Activated CD4-positive, alpha-beta T cell treated with anti-CD3 and anti-CD28 coated beads, Interleukin-2, amount 10 ng/mL, durations not matched to agents 7 days and 5 days (primary cell): ENCODE data around the gene GRIA4. TPM values are rescaled to one million over a fixed set of nuclear protein-coding genes. Genes with fewer than 3 reads are reported as not detected.
"Not testable (repeated sequence)": the region's sequence is repeated elsewhere in the genome, so short reads cannot be mapped to it uniquely, and the experiment has no call there.

Source experiments
- CTCF ChIA-PET: fragments of 350-600 bp; sonication (Branson Sonifier 250); formaldehyde crosslinking; loops from one replicate; lab custom pipeline; 2021; ENCODE audit warnings: antibody characterized with exemption; lab: Charles Lee
- POLR2A ChIA-PET: fragments of 350-600 bp; sonication (Branson Sonifier 250); formaldehyde crosslinking; loops from one replicate; lab custom pipeline; 2021; ENCODE audit warnings: antibody characterized with exemption; lab: Charles Lee
- DNase-seq: peaks from one replicate; pipeline ENCODE4 v3.0.0-alpha.2; 2020
- H3K27ac Mint-ChIP-seq: one replicate; pipeline ENCODE4 v1.8.0; 2021; ENCODE audit warnings: mild to moderate bottlenecking, moderate library complexity, mixed read lengths
- H3K27me3 Mint-ChIP-seq: one replicate; pipeline ENCODE4 v1.8.0; 2021; ENCODE audit warnings: mixed read lengths
- H3K36me3 Mint-ChIP-seq: one replicate; pipeline ENCODE4 v1.8.0; 2021; ENCODE audit warnings: low read depth, mixed read lengths
- H3K4me1 Mint-ChIP-seq: one replicate; pipeline ENCODE4 v1.8.0; 2021; ENCODE audit warnings: mixed read lengths
- H3K4me3 Mint-ChIP-seq: one replicate; pipeline ENCODE4 v1.8.0; 2021; ENCODE audit warnings: mild to moderate bottlenecking, moderate library complexity, mixed read lengths
- H3K9me3 Mint-ChIP-seq: one replicate; pipeline ENCODE4 v1.8.0; 2021; ENCODE audit warnings: mixed read lengths
- total RNA-seq, 2 experiments: library from RNA; stranded (reverse); gene quantifications; one replicate each; pipeline ENCODE4 v1.2.3, GENCODE V29; 2021

Gene GRIA4
- total RNA-seq, 2 experiments from 2014 or later: not detected

DNA sequence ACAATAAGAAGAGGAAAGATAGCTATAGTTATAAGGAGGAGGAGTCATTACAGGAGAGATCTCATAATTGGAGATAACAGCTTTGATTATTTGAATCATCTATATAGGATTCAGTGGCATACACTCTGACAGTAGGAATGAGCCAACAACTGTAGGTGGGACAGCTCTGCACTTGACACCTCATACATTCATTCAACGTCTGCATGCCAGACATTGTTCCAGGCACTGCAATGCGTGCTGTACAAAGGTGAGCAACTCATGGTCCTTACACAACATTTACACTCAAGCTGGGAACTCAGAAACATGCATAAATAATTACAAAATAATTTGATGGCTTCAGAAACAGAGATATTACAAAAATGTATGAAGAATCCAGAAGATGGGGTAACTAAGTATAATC lies 257.9 kb downstream of the GRIA4 start:
- Mint-ChIP-seq H3K4me3 (no peak overlapping the region), H3K4me1 (no peaks in the 10 kb centered on the region), H3K36me3 (no peaks in the 10 kb centered on the region), H3K27ac (no peak overlapping the region), H3K9me3 (no peaks in the 10 kb centered on the region), H3K27me3 (peaks cover 2% of the 10 kb centered on the region)
- ChIA-PET POLR2A (no interaction called here), CTCF (no interaction called here)
- DNase-seq: no peak

DNA sequence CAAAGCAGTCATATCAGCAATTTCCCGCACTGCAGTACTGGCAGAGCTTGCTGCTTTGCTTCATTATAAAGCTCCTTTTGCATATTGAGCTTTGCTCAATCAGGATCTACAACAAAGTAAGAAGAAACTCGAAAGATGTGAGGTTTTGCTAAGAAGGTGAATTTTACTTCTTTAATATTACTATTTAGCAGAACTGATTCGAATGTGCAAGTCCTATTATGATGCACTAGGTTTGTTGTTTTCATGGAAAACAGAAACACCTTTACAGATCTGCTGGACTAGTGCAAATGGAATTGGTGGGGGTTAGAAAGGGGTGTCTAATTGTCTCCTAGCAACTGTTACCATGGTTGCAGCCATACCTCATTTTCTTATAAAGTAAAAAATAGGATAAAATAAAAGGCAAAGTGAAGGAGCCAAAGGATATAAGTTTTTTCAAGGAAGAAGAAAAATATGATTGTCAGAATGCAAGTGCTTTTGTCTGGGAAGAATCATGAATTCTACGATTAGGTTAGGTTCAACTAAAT lies 259.0 kb downstream of the GRIA4 start:
- Mint-ChIP-seq H3K4me1 (no peaks in the 10 kb centered on the region), H3K27me3 (peaks cover 1% of the 10 kb centered on the region), H3K9me3 (no peaks in the 10 kb centered on the region), H3K36me3 (no peaks in the 10 kb centered on the region), H3K4me3 (no peak overlapping the region), H3K27ac (no peak overlapping the region)
- CTCF ChIA-PET: no interaction called here
- no peak for DNase-seq
- POLR2A ChIA-PET: no interaction called here

DNA sequence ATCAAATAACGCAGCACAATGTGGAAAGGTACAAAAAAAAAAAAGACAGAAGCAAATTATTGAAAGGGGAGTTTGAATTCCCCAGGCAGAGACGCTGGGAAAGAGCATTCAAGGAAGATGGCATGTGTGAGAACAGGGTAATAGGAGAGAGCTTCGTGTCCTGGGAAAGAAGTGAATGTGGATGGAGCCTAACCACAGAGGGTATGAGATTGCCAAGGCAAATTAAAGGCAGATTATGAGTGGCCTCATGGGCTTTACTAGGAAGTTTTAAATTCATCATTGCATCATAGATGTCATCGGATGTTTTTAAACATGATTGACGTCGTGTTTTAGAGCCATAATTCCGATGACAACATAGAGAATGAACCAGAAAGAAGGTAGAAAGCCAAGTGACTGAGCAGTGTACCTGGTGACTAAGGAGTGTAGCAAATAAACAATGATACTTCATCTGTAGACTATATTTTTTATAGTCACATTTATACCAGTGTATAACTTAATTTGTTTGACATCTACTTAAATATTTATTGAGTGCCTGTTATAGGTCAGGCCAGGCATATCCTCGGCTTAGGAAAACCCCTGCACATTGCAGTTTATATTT lies 260.7 kb downstream of the GRIA4 start:
- Mint-ChIP-seq H3K9me3 (peaks cover 3% of the 10 kb centered on the region), H3K36me3 (no peaks in the 10 kb centered on the region), H3K27me3 (peaks cover 1% of the 10 kb centered on the region)

DNA sequence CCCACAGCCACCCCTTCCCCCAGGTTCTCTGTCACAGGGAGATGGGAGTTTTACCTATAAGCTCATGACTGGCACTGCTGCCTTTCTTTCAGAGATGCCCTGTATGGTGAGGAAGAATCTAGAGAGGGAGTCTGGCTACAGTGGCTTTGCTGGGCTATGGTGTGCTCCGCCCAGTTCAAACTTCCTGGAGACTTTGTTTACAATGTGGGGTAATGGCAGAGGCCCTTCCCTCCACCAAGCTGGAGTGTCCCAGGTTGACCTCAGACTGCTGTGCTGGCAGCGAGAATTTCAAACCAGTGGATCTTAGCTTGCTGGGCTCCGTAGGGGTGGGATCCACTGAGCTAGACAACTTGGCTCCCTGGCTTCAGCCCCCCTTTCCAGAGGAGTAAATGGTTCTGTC lies 268.6 kb downstream of the GRIA4 start:
- H3K27me3 Mint-ChIP-seq: no peaks in the 10 kb centered on the region
- no peak overlapping the region for H3K4me3 Mint-ChIP-seq
- ChIA-PET CTCF (no interaction called here), POLR2A (no interaction called here)
- H3K36me3 Mint-ChIP-seq: no peaks in the 10 kb centered on the region
- peaks cover 3% of the 10 kb centered on the region for H3K9me3 Mint-ChIP-seq
- DNase-seq: no peak
- no peaks in the 10 kb centered on the region for H3K4me1 Mint-ChIP-seq
- H3K27ac Mint-ChIP-seq: no peak overlapping the region

More for the DNA sequence above, 260.7 kb downstream of the GRIA4 start:
- Mint-ChIP-seq H3K4me1 (no peaks in the 10 kb centered on the region), H3K4me3 (no peak overlapping the region), H3K27ac (no peak overlapping the region)
- CTCF ChIA-PET: no interaction called here
- no peak for DNase-seq
- POLR2A ChIA-PET: no interaction called here

DNA sequence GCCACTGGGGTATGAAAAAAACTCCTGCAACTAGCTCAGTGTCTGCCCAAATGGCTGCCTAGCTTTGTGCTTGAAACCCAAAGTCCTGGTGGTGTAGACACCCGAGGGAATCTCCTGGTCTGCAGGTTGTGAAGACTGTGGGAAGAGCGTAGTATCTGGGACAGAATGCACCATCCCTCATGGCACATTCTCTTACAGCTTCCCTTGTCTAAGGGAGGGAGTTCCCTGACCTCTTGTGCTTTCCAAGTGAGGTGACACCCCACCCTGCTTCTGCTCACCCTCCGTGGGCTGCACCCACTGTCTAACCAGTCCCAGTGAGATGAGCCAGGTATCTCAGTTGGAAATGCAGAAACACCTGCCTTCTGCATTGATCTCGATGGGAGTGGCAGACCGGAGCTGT lies 269.1 kb downstream of the GRIA4 start:
- H3K27me3 Mint-ChIP-seq, CTCF ChIA-PET, DNase-seq, H3K27ac Mint-ChIP-seq, H3K36me3 Mint-ChIP-seq, POLR2A ChIA-PET, H3K9me3 Mint-ChIP-seq, H3K4me3 Mint-ChIP-seq, H3K4me1 Mint-ChIP-seq: not testable (repeated sequence)

DNA sequence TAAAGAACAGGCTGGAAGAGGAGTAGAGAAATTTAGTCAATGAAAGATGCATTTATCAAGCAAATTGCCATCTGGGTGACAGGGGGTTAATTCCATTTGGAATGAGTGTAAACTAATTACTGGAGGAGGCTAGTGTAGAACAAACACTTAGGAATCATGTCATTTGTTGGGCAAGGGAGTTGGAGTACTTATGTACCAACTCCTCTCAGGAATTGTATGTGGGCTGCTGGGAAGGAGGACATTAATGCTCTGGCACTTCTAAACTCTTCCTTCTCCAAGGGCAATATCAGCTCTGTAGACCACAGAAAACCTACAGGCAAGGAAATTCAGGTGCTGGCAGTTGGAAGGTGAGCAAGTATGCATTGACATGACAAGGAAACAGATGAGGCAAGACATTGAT lies 271.2 kb downstream of the GRIA4 start:
- no peaks in the 10 kb centered on the region for H3K4me1 Mint-ChIP-seq

DNA sequence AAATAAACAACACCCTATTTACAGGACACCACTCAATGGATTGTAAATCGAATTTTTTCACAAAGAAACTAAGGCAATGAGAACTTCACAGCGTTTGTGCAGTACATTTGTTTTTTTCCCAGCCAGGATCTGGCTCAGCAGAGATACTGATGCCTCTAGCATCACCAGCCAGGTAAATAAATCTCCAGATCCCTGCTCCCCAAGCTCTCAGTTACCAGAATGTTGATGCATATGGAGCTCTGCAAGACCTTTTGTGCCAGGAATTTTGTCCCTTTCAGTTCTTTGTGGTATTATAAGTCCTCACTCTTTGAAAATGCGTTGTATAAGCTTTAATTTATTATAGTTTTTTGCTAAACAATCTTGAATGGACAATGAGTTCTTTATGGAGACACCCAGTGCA lies 274.6 kb downstream of the GRIA4 start:
- no peaks in the 10 kb centered on the region for H3K27me3 Mint-ChIP-seq
- no peak overlapping the region for H3K4me3 Mint-ChIP-seq
- ChIA-PET POLR2A (no interaction called here), CTCF (interaction anchor here (0.6 kb wide), 1 partner anchor 45 kb away, joined by 3 read pairs; no protein-coding TSS in a partner anchor)
- DNase-seq: no peak
- H3K4me1 Mint-ChIP-seq: no peaks in the 10 kb centered on the region
- H3K9me3 Mint-ChIP-seq: no peaks in the 10 kb centered on the region
- H3K27ac Mint-ChIP-seq: no peak overlapping the region
- H3K36me3 Mint-ChIP-seq: no peaks in the 10 kb centered on the region

More for the DNA sequence above, 271.2 kb downstream of the GRIA4 start:
- H3K9me3 Mint-ChIP-seq: no peaks in the 10 kb centered on the region
- no peak overlapping the region for H3K4me3 Mint-ChIP-seq
- DNase-seq: no peak
- H3K27ac Mint-ChIP-seq: no peak overlapping the region
- H3K27me3 Mint-ChIP-seq: no peaks in the 10 kb centered on the region
- H3K36me3 Mint-ChIP-seq: no peaks in the 10 kb centered on the region
- CTCF ChIA-PET: no interaction called here
- POLR2A ChIA-PET: no interaction called here

DNA sequence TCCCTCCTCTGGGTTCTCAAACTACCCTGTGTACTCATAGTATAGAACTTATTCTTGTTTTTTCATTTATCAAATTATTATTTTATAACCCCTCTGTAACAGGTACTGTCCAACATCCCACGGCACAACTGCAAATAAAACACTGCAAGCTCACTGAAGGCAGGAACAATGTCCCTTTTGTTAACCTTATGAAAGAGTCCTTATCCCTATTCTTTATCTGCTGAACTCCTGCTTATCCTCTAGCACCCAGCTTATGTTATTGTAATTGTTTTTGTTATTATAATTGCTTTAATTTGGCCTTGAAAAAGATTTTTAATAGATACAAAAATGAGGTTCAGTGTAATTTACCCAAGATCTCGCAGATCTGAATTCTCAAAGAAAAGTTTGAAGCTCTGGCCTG lies 281.8 kb downstream of the GRIA4 start:
- no peaks in the 10 kb centered on the region for H3K4me1 Mint-ChIP-seq
- H3K4me3 Mint-ChIP-seq: no peak overlapping the region
- no peaks in the 10 kb centered on the region for H3K9me3 Mint-ChIP-seq
- ChIA-PET POLR2A (no interaction called here), CTCF (no interaction called here)
- H3K36me3 Mint-ChIP-seq: no peaks in the 10 kb centered on the region
- DNase-seq: no peak
- no peaks in the 10 kb centered on the region for H3K27me3 Mint-ChIP-seq
- no peak overlapping the region for H3K27ac Mint-ChIP-seq

DNA sequence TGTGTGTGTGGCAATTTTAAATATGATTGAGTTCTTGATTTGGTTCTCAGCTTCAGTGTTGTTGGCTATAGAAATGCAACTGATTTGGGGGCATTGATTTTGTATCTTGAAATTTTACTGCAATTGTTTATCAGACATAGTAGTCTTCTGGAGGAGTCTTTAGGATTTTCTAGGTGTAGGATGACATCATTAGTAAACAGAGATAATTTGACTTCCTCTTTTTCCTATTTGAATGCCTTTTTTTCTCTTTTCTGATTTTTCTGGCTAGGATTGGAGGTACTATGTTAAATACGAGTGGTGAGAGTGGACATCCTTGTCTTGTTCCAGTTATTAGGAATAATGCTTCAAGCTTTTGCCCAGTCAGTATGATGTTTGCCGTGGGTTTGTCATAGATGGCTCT lies 287.3 kb downstream of the GRIA4 start:
- H3K36me3 Mint-ChIP-seq: no peaks in the 10 kb centered on the region
- no peaks in the 10 kb centered on the region for H3K9me3 Mint-ChIP-seq
- no peak for DNase-seq
- no peaks in the 10 kb centered on the region for H3K4me1 Mint-ChIP-seq
- no peak overlapping the region for H3K27ac Mint-ChIP-seq
- POLR2A ChIA-PET: no interaction called here
- CTCF ChIA-PET: no interaction called here
- no peaks in the 10 kb centered on the region for H3K27me3 Mint-ChIP-seq
- no peak overlapping the region for H3K4me3 Mint-ChIP-seq

DNA sequence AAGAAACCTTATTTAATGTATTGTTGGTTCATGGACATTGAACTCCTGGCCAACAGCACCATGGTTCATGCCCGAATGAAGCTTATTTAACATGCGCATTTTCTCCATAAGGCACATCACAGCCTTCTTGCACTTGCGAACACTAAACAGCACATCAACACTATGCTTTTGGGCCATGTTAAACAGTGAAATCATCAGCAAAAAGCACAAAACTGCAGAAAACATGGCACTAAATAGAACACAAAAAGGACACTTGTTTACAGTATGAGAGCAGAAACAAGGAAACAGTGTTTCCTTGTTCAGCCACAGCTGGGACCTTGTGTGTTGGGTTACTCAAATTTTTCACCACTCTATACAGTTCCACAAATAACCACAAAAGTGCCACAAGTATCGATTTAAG lies 289.9 kb downstream of the GRIA4 start:
- Mint-ChIP-seq H3K4me1 (no peaks in the 10 kb centered on the region), H3K36me3 (no peaks in the 10 kb centered on the region), H3K27me3 (no peaks in the 10 kb centered on the region), H3K4me3 (no peak overlapping the region), H3K9me3 (no peaks in the 10 kb centered on the region), H3K27ac (no peak overlapping the region)
- CTCF ChIA-PET: no interaction called here
- DNase-seq: no peak
- POLR2A ChIA-PET: no interaction called here

DNA sequence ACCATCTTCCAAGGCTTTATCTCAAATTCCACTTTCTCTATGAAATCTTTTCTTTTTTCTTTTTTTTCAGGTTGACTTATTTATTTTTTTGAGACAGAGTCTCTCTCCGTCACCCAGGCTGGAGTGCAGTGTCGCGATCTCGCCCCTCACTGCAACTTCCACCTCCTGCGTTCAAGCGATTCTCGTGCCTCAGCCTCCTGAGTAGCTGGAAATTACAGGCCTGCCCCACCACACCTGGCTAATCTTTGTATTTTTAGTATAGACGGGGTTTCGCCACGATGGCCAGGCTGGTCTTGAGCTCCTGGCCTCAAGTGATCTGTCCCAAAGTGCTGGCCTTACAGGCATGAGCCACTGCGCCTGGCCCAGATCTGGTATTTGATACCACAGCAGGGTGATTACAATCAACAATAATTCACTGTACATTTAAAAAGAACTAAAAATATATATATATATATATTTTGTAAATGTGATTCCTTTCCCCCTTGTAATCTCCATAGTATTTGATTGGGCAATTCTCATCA lies 290.7 kb downstream of the GRIA4 start:
- ChIA-PET POLR2A (no interaction called here), CTCF (no interaction called here)
- DNase-seq: no peak
- Mint-ChIP-seq H3K36me3 (no peaks in the 10 kb centered on the region), H3K4me1 (no peaks in the 10 kb centered on the region), H3K9me3 (no peaks in the 10 kb centered on the region), H3K4me3 (no peak overlapping the region), H3K27ac (no peak overlapping the region), H3K27me3 (no peaks in the 10 kb centered on the region)

DNA sequence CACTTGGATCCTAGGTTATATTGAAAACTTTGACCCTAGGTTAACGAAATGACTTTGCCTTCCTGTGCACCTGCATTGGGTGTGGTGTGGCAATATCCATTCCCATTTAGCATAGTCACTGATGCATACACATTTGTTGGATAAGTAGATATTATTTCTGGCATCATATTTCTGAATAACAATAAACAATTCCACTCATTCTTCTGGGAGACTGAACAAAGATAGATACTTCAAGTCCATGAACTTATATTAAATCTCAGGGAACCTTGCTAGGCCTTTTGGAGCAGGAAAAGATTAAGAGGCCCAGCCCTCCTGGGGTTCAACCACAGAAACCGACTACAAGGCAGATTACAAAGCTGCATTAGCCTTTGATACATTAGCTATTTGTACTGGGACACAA lies 293.2 kb downstream of the GRIA4 start:
- Mint-ChIP-seq H3K4me3 (no peak overlapping the region), H3K4me1 (no peaks in the 10 kb centered on the region), H3K9me3 (no peaks in the 10 kb centered on the region), H3K36me3 (no peaks in the 10 kb centered on the region), H3K27me3 (no peaks in the 10 kb centered on the region), H3K27ac (no peak overlapping the region)
- POLR2A ChIA-PET: no interaction called here
- CTCF ChIA-PET: no interaction called here
- DNase-seq: no peak

DNA sequence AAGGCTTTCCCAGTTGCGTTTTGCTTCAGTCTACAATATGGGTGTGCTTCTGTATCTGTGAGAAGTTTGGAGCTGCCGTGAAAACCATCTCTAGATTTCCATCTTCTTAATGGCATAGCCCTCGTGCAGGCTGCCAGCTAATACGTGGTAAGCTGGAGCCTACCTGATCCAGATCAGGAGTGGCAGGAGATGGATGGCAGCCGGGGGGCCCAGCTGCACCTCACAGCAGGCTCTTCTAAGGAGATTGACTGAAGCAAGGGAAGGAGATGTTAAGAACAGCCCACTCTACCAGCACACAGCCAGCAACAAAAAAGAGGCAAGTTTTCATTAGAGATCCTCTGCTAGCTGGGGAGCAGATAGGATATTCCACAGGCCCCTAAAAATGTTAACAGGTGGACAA lies 296.6 kb downstream of the GRIA4 start:
- DNase-seq: no peak
- Mint-ChIP-seq H3K4me3 (no peak overlapping the region), H3K27ac (no peak overlapping the region), H3K9me3 (no peaks in the 10 kb centered on the region), H3K36me3 (no peaks in the 10 kb centered on the region), H3K4me1 (no peaks in the 10 kb centered on the region), H3K27me3 (no peaks in the 10 kb centered on the region)
- POLR2A ChIA-PET: no interaction called here
- CTCF ChIA-PET: no interaction called here

DNA sequence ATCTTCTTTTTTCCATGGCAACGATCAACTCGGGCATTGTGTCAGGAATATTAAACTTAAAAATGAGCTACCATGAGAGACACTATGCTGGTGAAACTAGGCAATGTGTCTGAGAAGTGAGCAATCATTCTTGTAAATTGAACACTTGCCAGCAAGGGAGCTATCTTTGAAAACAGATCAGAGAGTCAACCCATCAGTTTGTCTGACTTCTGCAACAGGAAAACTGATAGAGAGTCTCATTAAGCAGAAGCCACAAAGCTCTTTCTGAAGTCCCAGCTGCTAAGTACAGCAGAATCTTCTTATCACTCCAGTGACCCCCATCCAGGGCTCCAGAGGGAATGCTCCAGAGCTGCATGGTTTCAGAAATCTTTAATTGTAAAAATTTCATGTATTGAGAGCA lies 297.4 kb downstream of the GRIA4 start:
- Mint-ChIP-seq H3K4me3 (no peak overlapping the region), H3K9me3 (no peaks in the 10 kb centered on the region), H3K4me1 (no peaks in the 10 kb centered on the region), H3K27me3 (no peaks in the 10 kb centered on the region), H3K27ac (no peak overlapping the region), H3K36me3 (no peaks in the 10 kb centered on the region)
- DNase-seq: no peak
- ChIA-PET POLR2A (no interaction called here), CTCF (interaction anchor here (1.2 kb wide), 1 partner anchor 37 kb away, joined by 3 read pairs; no protein-coding TSS in a partner anchor)
